A549 (cell line): ENCODE measurements around the gene AQP7. TPM values are rescaled to one million over a fixed set of nuclear protein-coding genes. Genes with fewer than 3 reads are reported as not detected.

Experiments used
- ATAC-seq, 2 experiments: fragments of 200-7000 bp in 1 of 2; fragments of >200 bp in 1 of 2; cut with Nextera tagmentation in 1 of 2; cut with Tn5 transposase in 1 of 2; 3 replicates each; pipeline versions ENCODE4 v1.8.0 to v1.9.1; 2018 to 2020; ENCODE audit warnings: mild to moderate bottlenecking in 1 of 2, moderate library complexity in 1 of 2
- CTCF ChIA-PET: fragments of 300-600 bp; sonication (Branson Sonifier 250); formaldehyde crosslinking; extraction: SDS; loops from one replicate; lab custom pipeline; 2021; ENCODE audit warnings: antibody characterized with exemption, inconsistent platforms; lab: Yijun Ruan, JAX
- POLR2A ChIA-PET: fragments of 350-600 bp; formaldehyde crosslinking; extraction: SDS; loops from one replicate; lab custom pipeline; 2021; ENCODE audit warnings: antibody characterized with exemption, inconsistent platforms; lab: Yijun Ruan, JAX
- DNase-seq, 2 experiments: peaks; one replicate each; pipeline versions ENCODE4 v3.0.0 to v3.0.0-alpha.2; 2011 to 2016; ENCODE audit warnings: low read depth in 1 of 2, low spot score in 1 of 2
- FAIRE-seq: peaks from 2 replicates; lab custom pipeline; 2011; peaks lifted over from hg19 to GRCh38; lab: Jason Lieb, UNC
- H3K27ac ChIP-seq, 2 experiments: fragments of >200 bp; sonication (Bioruptor Twin); formaldehyde crosslinking; 3 replicates each; pipeline ENCODE4 v1.5.1; 2016 to 2017
- H3K4me1 ChIP-seq: fragments of >200 bp; sonication (Bioruptor Twin); formaldehyde crosslinking; 3 replicates; pipeline ENCODE4 v1.6.1; 2016
- H3K4me2 ChIP-seq: fragments of >200 bp; sonication (Bioruptor Twin); formaldehyde crosslinking; 3 replicates; pipeline ENCODE4 v1.6.1; 2016
- H3K4me3 ChIP-seq: fragments of >200 bp; sonication (Bioruptor Twin); formaldehyde crosslinking; 3 replicates; pipeline ENCODE4 v1.5.1; 2016
- H3K9me3 ChIP-seq: fragments of >200 bp; sonication (Bioruptor Twin); formaldehyde crosslinking; 3 replicates; pipeline ENCODE4 v1.6.1; 2016
- BCL3 ChIP-seq: fragments of >200 bp; sonication (Bioruptor Twin); formaldehyde crosslinking; IDR thresholded peaks from 3 replicates; pipeline ENCODE4 v1.6.1; 2016
- BHLHE40 ChIP-seq: IDR thresholded peaks from 2 replicates; pipeline ENCODE4 v1.6.1; 2012; ENCODE audit warnings: low read depth, low read length, inconsistent platforms
- CHD2 ChIP-seq: fragments of 150-350 bp; IDR thresholded peaks from 2 replicates; pipeline ENCODE4 v1.6.1; 2014; ENCODE audit warnings: low read length; ENCODE audit not compliant: partially characterized antibody
- CHD4 ChIP-seq: fragments of 200-600 bp; sonication (generic); IDR thresholded peaks from 2 replicates; pipeline ENCODE4 v1.6.1; 2016; ENCODE audit warnings: antibody characterized with exemption, mild to moderate bottlenecking, borderline replicate concordance
- CTCF ChIP-seq: fragments of >200 bp; sonication (Bioruptor Twin); formaldehyde crosslinking; IDR thresholded peaks from 3 replicates; pipeline ENCODE4 v1.5.1; 2016
- E2F6 ChIP-seq: IDR thresholded peaks from 2 replicates; pipeline ENCODE4 v1.6.1; 2012; ENCODE audit warnings: low read depth, borderline replicate concordance
- EHF ChIP-seq: fragments of 250-450 bp; sonication (Bioruptor Pico); IDR thresholded peaks from 2 replicates; pipeline ENCODE4 v1.5.0; 2020; ENCODE audit warnings: mild to moderate bottlenecking
- ELK1 ChIP-seq: fragments of 150-350 bp; IDR thresholded peaks from 2 replicates; pipeline ENCODE4 v1.6.1; 2014; ENCODE audit warnings: low read depth, mild to moderate bottlenecking, low read length
- ESRRA ChIP-seq: fragments of 150-350 bp; IDR thresholded peaks from 2 replicates; pipeline ENCODE4 v1.6.1; 2014; ENCODE audit warnings: mild to moderate bottlenecking, low read length, borderline replicate concordance
- FOSB ChIP-seq: fragments of 250-450 bp; sonication (Bioruptor Pico); IDR thresholded peaks from 2 replicates; pipeline ENCODE4 v1.5.0; 2020; ENCODE audit warnings: mild to moderate bottlenecking, moderate library complexity
- GATA3 ChIP-seq: IDR thresholded peaks from 2 replicates; pipeline ENCODE4 v1.6.1; 2012; ENCODE audit warnings: borderline replicate concordance
- HEYL ChIP-seq: fragments of 250-450 bp; sonication (Bioruptor Pico); IDR thresholded peaks from 2 replicates; pipeline ENCODE4 v1.8.0; 2021; ENCODE audit warnings: mild to moderate bottlenecking, moderate library complexity
- HMGXB4 ChIP-seq: fragments of 250-450 bp; sonication (Bioruptor Pico); IDR thresholded peaks from 2 replicates; pipeline ENCODE4 v1.5.0; 2021; ENCODE audit warnings: mild to moderate bottlenecking, moderate library complexity, borderline replicate concordance
- HOXA7 ChIP-seq: fragments of 250-450 bp; sonication (Bioruptor Pico); IDR thresholded peaks from 2 replicates; pipeline ENCODE4 v1.5.0; 2020; ENCODE audit warnings: mild to moderate bottlenecking, moderate library complexity
- HOXB13 ChIP-seq: fragments of 250-450 bp; sonication (Bioruptor Pico); IDR thresholded peaks from 2 replicates; pipeline ENCODE4 v1.5.0; 2020; ENCODE audit warnings: low read depth, mild to moderate bottlenecking, moderate library complexity
- JUNB ChIP-seq: fragments of >200 bp; sonication (Bioruptor Twin); formaldehyde crosslinking; IDR thresholded peaks from 2 replicates; pipeline ENCODE4 v1.6.1; 2016
- MAFK ChIP-seq: fragments of 450-650 bp; IDR thresholded peaks from 2 replicates; pipeline ENCODE4 v1.6.1; 2014; ENCODE audit not compliant: partially characterized antibody
- MAX ChIP-seq: IDR thresholded peaks from 2 replicates; pipeline ENCODE4 v1.6.1; 2012
- MYC ChIP-seq: IDR thresholded peaks from 2 replicates; pipeline ENCODE4 v1.6.1; 2012; ENCODE audit warnings: mild to moderate bottlenecking, inconsistent platforms, low read length, improper control_type of control experiment, borderline replicate concordance
- NFE2L2 ChIP-seq: fragments of 150-350 bp; conservative IDR thresholded peaks from 2 replicates; pipeline ENCODE4 v1.6.1; 2014; ENCODE audit warnings: low read length
- PBX3 ChIP-seq: IDR thresholded peaks from 2 replicates; pipeline ENCODE4 v1.6.1; 2012
- POLR2A ChIP-seq: IDR thresholded peaks from 2 replicates; pipeline ENCODE4 v1.6.1; 2012; ENCODE audit warnings: mild to moderate bottlenecking, low read length
- TFCP2L1 ChIP-seq: fragments of 250-450 bp; sonication (Bioruptor Pico); IDR thresholded peaks from 2 replicates; pipeline ENCODE4 v1.5.0; 2021; ENCODE audit warnings: mild to moderate bottlenecking
- ZSCAN20 ChIP-seq: fragments of 250-450 bp; sonication (Bioruptor Pico); IDR thresholded peaks from 2 replicates; pipeline ENCODE4 v1.8.0; 2022; ENCODE audit warnings: mild to moderate bottlenecking, moderate library complexity
- WGBS: methylation state at CpG from one replicate; pipeline ENCODE4 v1.1.6; 2017; ENCODE audit errors: missing lambda C conversion rate; 5-methylcytosine and 5-hydroxymethylcytosine counted together
- polyA plus RNA-seq, 4 experiments: library from polyadenylated mRNA; depleted of rRNA in 3 of 4; stranded (reverse); fragments of >200 nt; fragmentation: RNase III in 1 of 4; extraction: RNeasy Plus Mini Kit Qiagen cat#74134 plus additional on column Dnase treatment in 1 of 4; gene quantifications; 2 replicates in 3 of 4; 3 replicates in 1 of 4; pipeline ENCODE4 v1.2.3, GENCODE V29; 2011 to 2017

AQP7 gene
- polyA plus RNA-seq, 2 of the 4 experiments (the other 2 are of a cell fraction), result 0.61 to 1.1 TPM

GRCh38 chr9:33374634-33375237 is 27.6 kb downstream of the AQP7 start (continued):
- TF ChIP-seq HOXA7, result no peak
- peak; percentile 90 for TF ChIP-seq CTCF
- no peak for TF ChIP-seq TFCP2L1
- no peak for TF ChIP-seq EHF (CRISPR knock-in tag)
- TF ChIP-seq ELK1, result no peak
- no peak for TF ChIP-seq CHD4
- TF ChIP-seq CHD2, result peak; percentile 39
- 0 out of 2 replicates have a peak, but pooled peaks have one; percentile 15 for TF ChIP-seq MAX
- no peak for TF ChIP-seq BHLHE40

- FAIRE-seq, result no peak
- TF ChIP-seq HMGXB4 (CRISPR knock-in tag) (no peak), ESRRA (no peak), GATA3 (no peak), HOXA7 (no peak), MAFK (no peak), JUNB (no peak), E2F6 (no peak)
- Histone ChIP-seq H3K9me3 (no peaks in the 10 kb centered on the region), H3K4me3 (no peak overlapping the region), H3K4me2 (no peak overlapping the region), H3K4me1 (peaks cover 4% of the 10 kb centered on the region; the same call in 1 of the 3 replicates), H3K27ac (no peak overlapping the region)
- DNase-seq, result no peak
- CTCF ChIA-PET, result interaction anchor here (0.6 to 10.5 kb wide), 45 partner anchors 8 to 348 kb away, joined by 3 to 147 read pairs (median 6); partner anchors contain the start of genes AQP3, AQP7, NFX1 and NOL6
- POLR2A ChIA-PET, result interaction anchor here (1.2 kb wide), 1 partner anchor 92 kb away, joined by 4 read pairs; no protein-coding TSS in a partner anchor
- WGBS, result 67% methylated on average over 9 of the region's 9 CpGs
- no peak for ATAC-seq
Measured at GRCh38 chr9:33374190-33374589, 28.2 kb downstream of the AQP7 start.

- 87% methylated on average over 4 of the region's 4 CpGs for WGBS
- ATAC-seq (no peak), FAIRE-seq (no peak)
Measured at GRCh38 chr9:33372900-33373299, 29.5 kb downstream of the AQP7 start.

More at GRCh38 chr9:33372900-33373299, 29.5 kb downstream of the AQP7 start:
- CTCF ChIA-PET, result interaction anchor here (0.7 to 10.5 kb wide), 17 partner anchors 8 to 146 kb away, joined by 3 to 147 read pairs (median 22); partner anchors contain the start of genes AQP3, AQP7 and NOL6
- DNase-seq, result no peak
- Histone ChIP-seq H3K9me3 (no peaks in the 10 kb centered on the region), H3K4me1 (peaks cover 4% of the 10 kb centered on the region; the same call in 1 of the 3 replicates)
- TF ChIP-seq FOSB (CRISPR knock-in tag) (no peak), HOXB13 (CRISPR knock-in tag) (no peak), ESRRA (no peak), ZSCAN20 (CRISPR knock-in tag) (no peak), BCL3 (no peak), TFCP2L1 (no peak), NFE2L2 (no peak), POLR2A (no peak), PBX3 (no peak), HOXA7 (no peak), MYC (no peak), HEYL (no peak)
- TF ChIP-seq, all 56 proteins: peak for 0
- Histone ChIP-seq H3K27ac (no peak overlapping the region), H3K4me3 (no peak overlapping the region), H3K4me2 (no peak overlapping the region)
- POLR2A ChIA-PET, result no interaction called here
